H1 (cell line): ENCODE measurements around the gene GALNT2. TPM values are rescaled to one million over a fixed set of nuclear protein-coding genes. Genes with fewer than 3 reads are reported as not detected.

ENCODE experiments used
- CTCF ChIA-PET: fragments of 300-600 bp; sonication (Branson Sonifier 250); formaldehyde crosslinking; loops from one replicate; lab custom pipeline; 2021; ENCODE audit not compliant: partially characterized antibody; lab: Charles Lee
- POLR2A ChIA-PET: fragments of 300-600 bp; sonication (Branson Sonifier 250); formaldehyde crosslinking; loops from one replicate; lab custom pipeline; 2021; ENCODE audit warnings: inconsistent platforms; ENCODE audit not compliant: partially characterized antibody; lab: Charles Lee
- DNase-seq, 2 experiments: peaks; one replicate each; pipeline versions ENCODE4 v3.0.0 to v3.0.0-alpha.2; 2010 to 2022; ENCODE audit warnings: low spot score in 2 of 2, low read depth in 1 of 2, mixed read lengths in 1 of 2
- FAIRE-seq: peaks from 2 replicates; lab custom pipeline; 2011; peaks lifted over from hg19 to GRCh38; lab: Jason Lieb, UNC
- H2AFZ ChIP-seq: 2 replicates; pipeline ENCODE4 v1.8.1; 2012; ENCODE audit warnings: low read length, inconsistent platforms
- H2AK5ac ChIP-seq: 2 replicates; pipeline ENCODE4 v1.6.1; 2013; ENCODE audit warnings: low read depth, low read length
- H2BK120ac ChIP-seq: replicated peaks from 2 replicates; pipeline ENCODE3; 2013; ENCODE audit warnings: low read depth, low read length, inconsistent platforms
- H2BK12ac ChIP-seq: 2 replicates; pipeline ENCODE4 v1.6.1; 2013; ENCODE audit warnings: low read depth, low read length
- H2BK15ac ChIP-seq: 2 replicates; pipeline ENCODE4 v1.6.1; 2013; ENCODE audit warnings: low read length
- H2BK20ac ChIP-seq: 2 replicates; pipeline ENCODE4 v1.6.1; 2013; ENCODE audit warnings: low read length
- H2BK5ac ChIP-seq: 2 replicates; pipeline ENCODE4 v1.6.1; 2013; ENCODE audit warnings: low read depth, low read length
- H3K14ac ChIP-seq: 2 replicates; pipeline ENCODE4 v1.6.1; 2013; ENCODE audit warnings: inconsistent platforms; ENCODE audit not compliant: insufficient read length
- H3K18ac ChIP-seq: 2 replicates; pipeline ENCODE4 v1.6.1; 2013; ENCODE audit warnings: low read length; ENCODE audit errors: extremely low read depth
- H3K23ac ChIP-seq: 2 replicates; pipeline ENCODE4 v1.6.1; 2013; ENCODE audit warnings: inconsistent platforms; ENCODE audit not compliant: insufficient read length
- H3K23me2 ChIP-seq: 2 replicates; pipeline ENCODE4 v1.6.1; 2013; ENCODE audit warnings: low read depth, low read length
- H3K27ac ChIP-seq: 2 replicates; pipeline ENCODE4 v1.6.1; 2011; ENCODE audit warnings: low read depth, low read length, inconsistent platforms
- H3K27me3 ChIP-seq, 4 experiments: replicated peaks in 1 of 4; 1 replicate in 1 of 4; 2 replicates in 3 of 4; pipeline versions ENCODE4 v1.6.1 to v1.8.1; 2011 to 2013; ENCODE audit warnings: low read length in 3 of 4, mild to moderate bottlenecking in 3 of 4, inconsistent platforms in 2 of 4, mixed read lengths in 2 of 4, moderate library complexity in 1 of 4; ENCODE audit not compliant: control insufficient read depth in 3 of 4, insufficient read depth in 3 of 4; ENCODE audit errors: extremely low read depth in 1 of 4
- H3K36me3 ChIP-seq, 4 experiments: 2 replicates each; pipeline versions ENCODE4 v1.6.1 to v1.8.1; 2011 to 2013; ENCODE audit warnings: mild to moderate bottlenecking in 4 of 4, low read length in 3 of 4, moderate library complexity in 2 of 4, control low read depth in 1 of 4, inconsistent platforms in 1 of 4; ENCODE audit not compliant: insufficient read depth in 4 of 4, control insufficient read depth in 2 of 4
- H3K4ac ChIP-seq: replicated peaks from 2 replicates; pipeline ENCODE3; 2013; ENCODE audit warnings: low read length, low read depth, mixed read lengths, inconsistent platforms; ENCODE audit not compliant: insufficient read length
- H3K4me1 ChIP-seq, 4 experiments: replicated peaks in 1 of 4; 1 replicate in 1 of 4; 2 replicates in 3 of 4; pipeline versions ENCODE4 v1.6.1 to v1.8.1; 2011 to 2013; ENCODE audit warnings: low read length in 3 of 4, inconsistent platforms in 2 of 4, mixed read lengths in 1 of 4; ENCODE audit not compliant: insufficient read depth in 4 of 4, control insufficient read depth in 3 of 4
- H3K4me2 ChIP-seq, 2 experiments: 2 replicates each; pipeline versions ENCODE4 v1.6.1 to v1.8.1; 2011 to 2013; ENCODE audit warnings: low read depth in 2 of 2, low read length in 2 of 2, control low read depth in 1 of 2, inconsistent platforms in 1 of 2, mild to moderate bottlenecking in 1 of 2; ENCODE audit not compliant: insufficient read depth in 1 of 2
- H3K4me3 ChIP-seq, 4 experiments: fragments of 200-600, 300-600 bp in 1 of 4; sonication (generic), shearing (Covaris generic), sonication (Bioruptor Twin) in 1 of 4; 2 replicates each; pipeline versions ENCODE4 v1.5.1 to v1.8.1; 2011 to 2016; ENCODE audit warnings: low read length in 4 of 4, low read depth in 3 of 4, control low read depth in 2 of 4, inconsistent platforms in 2 of 4, mild to moderate bottlenecking in 2 of 4, mixed read lengths in 1 of 4, moderate library complexity in 1 of 4; ENCODE audit not compliant: insufficient read depth in 2 of 4; ENCODE audit errors: extremely low read depth in 1 of 4
- H3K56ac ChIP-seq: replicated peaks from 2 replicates; pipeline ENCODE3; 2013; ENCODE audit warnings: low read depth, mild to moderate bottlenecking, mixed read lengths, low read length, inconsistent platforms; ENCODE audit not compliant: insufficient read length
- H3K79me1 ChIP-seq: 2 replicates; pipeline ENCODE4 v1.6.1; 2013; ENCODE audit warnings: low read depth, low read length, control low read depth
- H3K79me2 ChIP-seq, 2 experiments: 2 replicates each; pipeline versions ENCODE4 v1.6.1 to v1.8.1; 2012 to 2013; ENCODE audit warnings: low read length in 2 of 2, mild to moderate bottlenecking in 2 of 2, inconsistent platforms in 1 of 2; ENCODE audit not compliant: insufficient read depth in 2 of 2, control insufficient read depth in 1 of 2
- H3K9ac ChIP-seq, 4 experiments: replicated peaks in 1 of 4; 1 replicate in 1 of 4; 2 replicates in 3 of 4; pipeline versions ENCODE4 v1.6.1 to v1.8.1; 2011 to 2013; ENCODE audit warnings: low read depth in 3 of 4, low read length in 3 of 4, control low read depth in 2 of 4, mild to moderate bottlenecking in 2 of 4, moderate library complexity in 2 of 4, inconsistent platforms in 1 of 4; ENCODE audit errors: extremely low read depth in 1 of 4
- H3K9me3 ChIP-seq, 2 experiments: 2 replicates each; pipeline versions ENCODE4 v1.6.1 to v1.8.1; 2012 to 2013; ENCODE audit warnings: mild to moderate bottlenecking in 2 of 2, moderate library complexity in 2 of 2, control low read depth in 1 of 2, inconsistent platforms in 1 of 2, low read depth in 1 of 2, low read length in 1 of 2, mixed read lengths in 1 of 2; ENCODE audit not compliant: insufficient read depth in 2 of 2
- H4K20me1 ChIP-seq, 2 experiments: replicated peaks in 1 of 2; 2 replicates each; pipeline versions ENCODE3 to v1.8.1; 2011 to 2013; ENCODE audit warnings: inconsistent platforms in 2 of 2, low read length in 2 of 2, mild to moderate bottlenecking in 1 of 2; ENCODE audit not compliant: insufficient read depth in 2 of 2, control insufficient read depth in 1 of 2
- H4K5ac ChIP-seq: 2 replicates; pipeline ENCODE4 v1.6.1; 2013; ENCODE audit warnings: low read length, low read depth, mixed read lengths, inconsistent platforms; ENCODE audit not compliant: insufficient read length
- H4K8ac ChIP-seq: 2 replicates; pipeline ENCODE4 v1.8.0; 2013; ENCODE audit warnings: mild to moderate bottlenecking, moderate library complexity, low read length, inconsistent platforms; ENCODE audit not compliant: insufficient read depth; ENCODE audit errors: extremely low read depth
- H4K91ac ChIP-seq: replicated peaks from 2 replicates; pipeline ENCODE3; 2013; ENCODE audit warnings: low read length, mixed read lengths, inconsistent platforms; ENCODE audit not compliant: insufficient read length
- CHD1 ChIP-seq: IDR thresholded peaks from 2 replicates; pipeline ENCODE4 v1.6.1; 2012; ENCODE audit warnings: low read depth, low read length, improper control_type of control experiment
- CREB1 ChIP-seq: IDR thresholded peaks from 2 replicates; pipeline ENCODE4 v1.6.1; 2012; ENCODE audit warnings: inconsistent platforms
- MAX ChIP-seq: IDR thresholded peaks from 2 replicates; pipeline ENCODE4 v1.6.1; 2012; ENCODE audit warnings: inconsistent platforms
- PHF8 ChIP-seq: fragments of 200-600 bp; sonication (generic); conservative IDR thresholded peaks from 2 replicates; pipeline ENCODE4 v1.7.1; 2012; ENCODE audit warnings: low read depth, mild to moderate bottlenecking, inconsistent platforms, low read length, moderate library complexity
- RAD21 ChIP-seq, 2 experiments: IDR thresholded peaks in 1 of 2; conservative IDR thresholded peaks in 1 of 2; 2 replicates each; pipeline ENCODE4 v1.6.1; 2011; ENCODE audit warnings: low read depth in 2 of 2, low read length in 2 of 2, improper control_type of control experiment in 1 of 2, inconsistent platforms in 1 of 2, mild to moderate bottlenecking in 1 of 2, moderate library complexity in 1 of 2
- RBBP5 ChIP-seq: IDR thresholded peaks from 2 replicates; pipeline ENCODE4 v1.7.1; 2012; ENCODE audit warnings: low read depth, mild to moderate bottlenecking, inconsistent platforms, low read length, moderate library complexity, borderline replicate concordance
- WGBS, 2 experiments: shearing (Covaris generic) in 1 of 2; methylation state at CpG; one replicate each; pipeline versions ENCODE4 v1.1.6 to v1.1.7; 2013 to 2015; ENCODE audit warnings: low lambda C conversion rate in 2 of 2, mixed read lengths in 2 of 2, inconsistent platforms in 1 of 2, low coverage in 1 of 2, missing lambda C conversion rate in 1 of 2; ENCODE audit not compliant: insufficient replicate concordance in 2 of 2, insufficient coverage in 1 of 2, insufficient read length in 1 of 2; ENCODE audit errors: extremely low coverage in 1 of 2, missing lambda C conversion rate in 1 of 2; 5-methylcytosine and 5-hydroxymethylcytosine counted together
- polyA plus RNA-seq, 7 experiments: library from polyadenylated mRNA; depleted of rRNA in 3 of 7; stranded (reverse) in 5 of 7; unstranded in 2 of 7; fragments of >200 nt in 5 of 7; fragments of 200-250 nt in 2 of 7; gene quantifications; 1 replicate in 5 of 7; 2 replicates in 1 of 7; 4 replicates in 1 of 7; pipeline versions ENCODE4 v1.2.1 to v1.2.3, GENCODE V29; 2011 to 2013; ENCODE audit warnings: missing spikeins in 2 of 7, mixed read lengths in 2 of 7
- total RNA-seq: library from RNA; stranded (reverse); fragmentation: NEBNext Ultra II Directional; extraction: Animal tissue kit (Norgen Biotek cat#: 25700); gene quantifications from 2 replicates; pipeline ENCODE4 v1.2.1, GENCODE V29; 2021
- TF ChIP-seq, protein P1 (sequence below): IDR thresholded peaks from 2 replicates; pipeline ENCODE4 v1.6.1; 2011; ENCODE audit warnings: low read length, improper control_type of control experiment

Gene GALNT2
- total and polyA plus RNA-seq, 2 of the 8 experiments (the other 6 are each of a cell fraction or from before 2014, with no cell fraction given), result 34.5 to 75.3 TPM

DNA sequence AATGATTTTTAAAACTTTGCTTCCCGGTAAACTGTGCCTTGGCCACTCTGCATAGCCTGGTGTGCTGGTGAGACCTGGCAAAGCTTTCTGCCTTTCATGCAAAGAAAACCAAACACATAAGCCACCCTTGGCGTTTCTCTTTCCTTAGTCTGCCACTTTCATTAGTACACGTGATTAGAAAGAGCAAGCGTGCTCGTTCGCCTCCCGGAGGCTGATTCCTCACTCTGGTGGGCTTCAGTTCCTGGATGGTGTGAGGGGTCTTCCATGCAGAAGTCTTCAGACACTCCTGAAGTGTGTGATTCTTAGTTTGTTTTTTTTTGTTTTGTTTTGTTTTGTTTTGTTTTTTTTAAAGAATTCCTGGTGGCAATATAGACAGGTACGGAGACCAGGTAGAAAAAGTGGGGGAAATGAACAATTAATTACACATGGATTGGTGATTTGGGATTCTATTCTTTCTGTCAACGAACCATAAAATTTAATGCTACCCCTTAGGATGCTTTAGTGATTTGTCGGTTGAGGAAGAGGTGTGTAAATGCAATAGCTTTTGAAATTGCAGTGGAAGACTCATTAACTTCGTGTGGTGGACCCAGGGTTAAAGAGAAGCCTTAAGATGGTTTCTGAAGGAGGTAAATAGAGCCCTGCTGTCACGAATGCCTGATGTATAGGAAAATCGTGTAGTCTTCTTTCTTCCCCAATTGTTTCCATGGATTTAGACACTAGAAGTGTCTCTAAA lies 2.1 kb downstream of the GALNT2 start:
- H2AK5ac ChIP-seq, result no peak overlapping the region
- no peaks in the 10 kb centered on the region for H3K9me3 ChIP-seq
- no peak overlapping the region for H4K8ac ChIP-seq
- ChIA-PET POLR2A (interaction anchor here (0.6 to 1.8 kb wide), 3 partner anchors 9 to 395 kb away, joined by 3 to 7 read pairs (median 4); no protein-coding TSS in a partner anchor), CTCF (interaction anchor here (0.6 to 1.2 kb wide), 6 partner anchors 10 to 400 kb away, joined by 3 to 5 read pairs (median 3); no protein-coding TSS in a partner anchor)
- WGBS, 2 experiments, result 60% methylated on average over 13 of the region's 13 CpGs; no CpG with 5 or more reads in 1 of the 2 experiments
- H2BK15ac ChIP-seq, result peak overlapping the region; percentile 61; the same call in 1 of the 2 replicates
- H3K23ac ChIP-seq, result no peak overlapping the region
- no peaks in the 10 kb centered on the region for H3K36me3 ChIP-seq
- H4K5ac ChIP-seq, result no peak overlapping the region
- H3K27me3 ChIP-seq, result peaks cover 0 to 7% (median 0%) of the 10 kb centered on the region in 4 experiments; a peak in 2 of 7 replicates
- FAIRE-seq (no peak), DNase-seq (no peak)
- H3K79me1 ChIP-seq, result peaks cover 18% of the 10 kb centered on the region; the same call in 1 of the 2 replicates
- H3K4me3 ChIP-seq, result peak overlapping the region; percentile 19 to 91 (median 68); a peak in 6 of 8 replicates
- peaks cover 13 to 61% of the 10 kb centered on the region in 2 experiments for H3K79me2 ChIP-seq
- peak overlapping the region; percentile 82 to 83 for H3K4me2 ChIP-seq
- H4K91ac ChIP-seq, result no peak overlapping the region
- peaks cover 8% of the 10 kb centered on the region; the same call in 1 of the 2 replicates for H3K23me2 ChIP-seq
- no peak overlapping the region for H2AFZ ChIP-seq
- no peak overlapping the region for H2BK12ac ChIP-seq
- peaks cover 7 to 10% (median 8%) of the 10 kb centered on the region in 4 experiments; a peak in 5 of 7 replicates for H3K4me1 ChIP-seq
- no peak overlapping the region for H2BK120ac ChIP-seq
- no peak overlapping the region; a peak in 1 of 7 replicates for H3K9ac ChIP-seq
- no peak overlapping the region for H3K56ac ChIP-seq
- no peak overlapping the region for H3K4ac ChIP-seq
- H2BK5ac ChIP-seq, result no peak overlapping the region
- H2BK20ac ChIP-seq, result no peak overlapping the region
- peaks cover 8 to 21% of the 10 kb centered on the region in 2 experiments for H4K20me1 ChIP-seq
- H3K18ac ChIP-seq, result no peak overlapping the region
- H3K14ac ChIP-seq, result no peak overlapping the region
- H3K27ac ChIP-seq, result no peak overlapping the region
- TF ChIP-seq RBBP5 (no peak), PHF8 (no peak), MAX (peak; percentile 58), CREB1 (no peak), RAD21 (IDR thresholded peaks at IDR 0.05 in 1 of 2, conservative IDR thresholded peaks at IDR 0.05 in 1 of 2; ENCODE audit: low read depth in 2 of 2, low read length in 2 of 2) (peak in 1 of 2 experiments; percentile 13; a peak in 2 of 4 replicates), CHD1 (no peak)
- TF ChIP-seq, protein P1, sequence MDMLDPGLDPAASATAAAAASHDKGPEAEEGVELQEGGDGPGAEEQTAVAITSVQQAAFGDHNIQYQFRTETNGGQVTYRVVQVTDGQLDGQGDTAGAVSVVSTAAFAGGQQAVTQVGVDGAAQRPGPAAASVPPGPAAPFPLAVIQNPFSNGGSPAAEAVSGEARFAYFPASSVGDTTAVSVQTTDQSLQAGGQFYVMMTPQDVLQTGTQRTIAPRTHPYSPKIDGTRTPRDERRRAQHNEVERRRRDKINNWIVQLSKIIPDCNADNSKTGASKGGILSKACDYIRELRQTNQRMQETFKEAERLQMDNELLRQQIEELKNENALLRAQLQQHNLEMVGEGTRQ, result 0 out of 2 replicates have a peak, but pooled peaks have one; percentile 8
